ENCODE measurements around the gene POTEI.
"Not testable (repeated sequence)": the region's sequence is repeated elsewhere in the genome, so short reads cannot be mapped to it uniquely, and the experiment has no call there.

Gene POTEI
- 0 to 0.11 (median 0.05) reads per million in 3 experiments for total RNA-seq

- not testable (repeated sequence) for DNase-seq
Measured at GRCh38 chr2:130509228-130509627, at the start of gene POTEI. TSS of gene POTEI (minus strand) at chr2:130509328. CDS start at chr2:130509235, 93 bp downstream.

- not testable (repeated sequence) for DNase-seq
Measured at GRCh38 chr2:130556441-130556840, 47.3 kb upstream of the POTEI start.

GRCh38 chr2:130554178-130554577 lies 45.0 kb upstream of the POTEI start:
- not testable (repeated sequence) for DNase-seq

- not testable (repeated sequence) for DNase-seq
Measured at GRCh38 chr2:130549475-130549874, 40.3 kb upstream of the POTEI start.

GRCh38 chr2:130548418-130548817 lies 39.3 kb upstream of the POTEI start:
- DNase-seq = not testable (repeated sequence)

GRCh38 chr2:130544978-130545377 lies 35.9 kb upstream of the POTEI start:
- DNase-seq = not testable (repeated sequence)

- not testable (repeated sequence) for DNase-seq
Measured at GRCh38 chr2:130543785-130544528, 34.8 kb upstream of the POTEI start.

GRCh38 chr2:130542789-130543188 lies 33.7 kb upstream of the POTEI start:
- not testable (repeated sequence) for DNase-seq

- not testable (repeated sequence) for DNase-seq
Measured at GRCh38 chr2:130538271-130538670, 29.1 kb upstream of the POTEI start.

- DNase-seq = not testable (repeated sequence)
Measured at GRCh38 chr2:130536654-130537053, 27.5 kb upstream of the POTEI start.

- not testable (repeated sequence) for DNase-seq
Measured at GRCh38 chr2:130531672-130532071, 22.5 kb upstream of the POTEI start.

GRCh38 chr2:130531225-130531624 lies 22.1 kb upstream of the POTEI start:
- not testable (repeated sequence) for DNase-seq

GRCh38 chr2:130530212-130530611 lies 21.1 kb upstream of the POTEI start:
- DNase-seq = not testable (repeated sequence)

- DNase-seq = not testable (repeated sequence)
Measured at GRCh38 chr2:130529545-130529944, 20.4 kb upstream of the POTEI start.

- not testable (repeated sequence) for DNase-seq
Measured at GRCh38 chr2:130527365-130527967, 18.3 kb upstream of the POTEI start.

GRCh38 chr2:130522390-130522789 lies 13.3 kb upstream of the POTEI start:
- not testable (repeated sequence) for DNase-seq

GRCh38 chr2:130520992-130521391 lies 11.9 kb upstream of the POTEI start, which contains the start of gene CFC1B:
TSS of gene CFC1B (plus strand) at chr2:130521222. CDS start at chr2:130521485, 263 bp downstream.
- not testable (repeated sequence) for DNase-seq

GRCh38 chr2:130518516-130519106 lies 9.5 kb upstream of the POTEI start:
- DNase-seq = not testable (repeated sequence)

- DNase-seq = not testable (repeated sequence)
Measured at GRCh38 chr2:130511747-130512451, 2.8 kb upstream of the POTEI start.

GRCh38 chr2:130510807-130511746 lies 1.9 kb upstream of the POTEI start:
- not testable (repeated sequence) for DNase-seq

GRCh38 chr2:130491073-130491472 lies 18.1 kb downstream of the POTEI start:
- DNase-seq = not testable (repeated sequence)

GRCh38 chr2:130455413-130455812 lies 53.7 kb downstream of the POTEI start:
- DNase-seq = not testable (repeated sequence)

All from central memory CD4-positive, alpha-beta T cell (primary cell).